ENCODE results near the gene THAP11. TPM values are rescaled to one million over a fixed set of nuclear protein-coding genes. Genes with fewer than 3 reads are reported as not detected.
A peak's percentile ranks its signal among the peaks of the same experiment; 100 is the strongest.

Gene THAP11
- total and polyA plus RNA-seq, 7 donors, result 30.2 to 78.6 (median 35.0) TPM

- no peak for TF ChIP-seq CTCF (IDR thresholded peaks at IDR 0.05)
- Histone ChIP-seq H3K4me3 (peak overlapping the region; percentile 100), H3K27ac (peak overlapping the region; percentile 100), H3K9me3 (no peaks in the 10 kb centered on the region), H3K36me3 (ENCODE audit: insufficient read depth in 1 of 2, low read depth in 1 of 2) (peaks cover 0 to 5% of the 10 kb centered on the region in 2 donors), H3K27me3 (ENCODE audit: insufficient read depth in 3 of 3, low read length in 2 of 3) (no peaks in the 10 kb centered on the region), H3K4me1 (peaks cover 32% of the 10 kb centered on the region)
- DNase-seq (no peak), ATAC-seq (peak; percentile 1 to 20 (median 12))
- intact Hi-C loops (cut with DNase I), result loop anchor here in 1 of 2 donors (10.0 kb wide), 1 partner anchor 393 kb away; the partner anchor contains the start of gene ESRP2
- 30 to 39% (median 32%) methylated on average over 17 of the region's 17 CpGs for WGBS, 3 donors
Observed at GRCh38 chr16:67841198-67841815, 813 bp upstream of the THAP11 start.

GRCh38 chr16:67842509-67843342 is 606 bp downstream of the THAP11 start:
- peak in 3 of 4 donors; percentile 2 to 6 (median 3) for ATAC-seq
- intact Hi-C loops (cut with DNase I), result loop anchor here in 1 of 2 donors (10.0 kb wide), 1 partner anchor 392 kb away; the partner anchor contains the start of gene ESRP2

GRCh38 chr16:67843343-67843765 is 1.2 kb downstream of the THAP11 start:
- Histone ChIP-seq H3K4me1 (peaks cover 44% of the 10 kb centered on the region), H3K27ac (peak overlapping the region; percentile 100), H3K36me3 (ENCODE audit: insufficient read depth in 1 of 2, low read depth in 1 of 2) (peaks cover 0 to 5% of the 10 kb centered on the region in 2 donors), H3K9me3 (no peaks in the 10 kb centered on the region), H3K27me3 (ENCODE audit: insufficient read depth in 3 of 3, low read length in 2 of 3) (no peaks in the 10 kb centered on the region), H3K4me3 (peak overlapping the region; percentile 100)
- no peak for TF ChIP-seq CTCF (IDR thresholded peaks at IDR 0.05)
- intact Hi-C loops (cut with DNase I), result loop anchor here in 1 of 2 donors (10.0 kb wide), 1 partner anchor 391 kb away; the partner anchor contains the start of gene ESRP2
- ATAC-seq (no peak), DNase-seq (peak in 1 of 2 donors; percentile 58)
- 3 to 5% (median 5%) methylated on average over 11 of the region's 11 CpGs for WGBS, 3 donors

More at GRCh38 chr16:67842509-67843342, 606 bp downstream of the THAP11 start:
- H3K27me3 ChIP-seq (ENCODE audit: insufficient read depth in 3 of 3, low read length in 2 of 3), result no peaks in the 10 kb centered on the region
- peaks cover 38% of the 10 kb centered on the region for H3K4me1 ChIP-seq
- TF ChIP-seq CTCF (IDR thresholded peaks at IDR 0.05), result peak; percentile 12
- peak overlapping the region; percentile 100 for H3K27ac ChIP-seq
- peaks cover 0 to 5% of the 10 kb centered on the region in 2 donors for H3K36me3 ChIP-seq (ENCODE audit: insufficient read depth in 1 of 2, low read depth in 1 of 2)
- peak overlapping the region; percentile 100 for H3K4me3 ChIP-seq
- WGBS, 3 donors, result 1% methylated on average over 53 to 67 of the region's 67 CpGs
- DNase-seq, result peak; percentile 61 to 82
- no peaks in the 10 kb centered on the region for H3K9me3 ChIP-seq

- peaks cover 50% of the 10 kb centered on the region for H3K4me1 ChIP-seq
- peak; percentile 8 for TF ChIP-seq CTCF (IDR thresholded peaks at IDR 0.05)
- H3K9me3 ChIP-seq, result no peaks in the 10 kb centered on the region
- H3K36me3 ChIP-seq (ENCODE audit: insufficient read depth in 1 of 2, low read depth in 1 of 2), result peaks cover 0 to 5% of the 10 kb centered on the region in 2 donors
- H3K27ac ChIP-seq, result peak overlapping the region; percentile 100
- no peaks in the 10 kb centered on the region for H3K27me3 ChIP-seq (ENCODE audit: insufficient read depth in 3 of 3, low read length in 2 of 3)
- peak overlapping the region; percentile 100 for H3K4me3 ChIP-seq
- DNase-seq, result no peak
- WGBS, 3 donors, result 40 to 52% (median 44%) methylated on average over 4 of the region's 4 CpGs
- intact Hi-C loops (cut with DNase I), result loop anchor here in 1 of 2 donors (10.0 kb wide), 1 partner anchor 390 kb away; the partner anchor contains the start of gene ESRP2
- ATAC-seq, result no peak
Observed at GRCh38 chr16:67844497-67844896, 2.4 kb downstream of the THAP11 start.
